Measurements from ENCODE around the gene SLC25A15.
"Not testable (repeated sequence)": the region's sequence is repeated elsewhere in the genome, so short reads cannot be mapped to it uniquely, and the experiment has no call there.

Gene SLC25A15

GRCh38 chr13:40782971-40783370 is 6.4 kb upstream of the SLC25A15 start:
- not testable (repeated sequence) for DNase-seq

- no peak for DNase-seq
Measured at GRCh38 chr13:40784540-40784939, 4.9 kb upstream of the SLC25A15 start.

GRCh38 chr13:40786568-40786996 is 2.8 kb upstream of the SLC25A15 start:
- no peak for DNase-seq

DNA sequence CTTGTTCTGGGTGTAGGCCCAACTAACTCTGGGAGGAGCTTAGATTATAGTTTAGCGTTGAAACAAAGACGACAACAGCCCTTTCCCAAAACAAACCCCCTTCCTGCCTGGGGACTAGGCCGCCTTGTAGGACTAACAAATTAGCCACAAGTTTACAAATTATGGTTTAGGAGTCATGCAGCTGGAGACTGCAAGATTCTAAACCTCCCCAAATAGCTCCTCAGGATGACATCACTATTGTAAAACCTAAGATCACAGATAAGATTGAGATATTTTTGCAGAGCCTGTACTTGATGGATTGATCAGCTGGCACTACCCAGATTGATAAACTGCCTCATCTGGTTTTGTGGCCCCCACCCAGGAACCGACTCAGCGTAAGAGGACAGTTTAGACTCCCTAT is 2.3 kb upstream of the SLC25A15 start:
- no peak for DNase-seq

DNA sequence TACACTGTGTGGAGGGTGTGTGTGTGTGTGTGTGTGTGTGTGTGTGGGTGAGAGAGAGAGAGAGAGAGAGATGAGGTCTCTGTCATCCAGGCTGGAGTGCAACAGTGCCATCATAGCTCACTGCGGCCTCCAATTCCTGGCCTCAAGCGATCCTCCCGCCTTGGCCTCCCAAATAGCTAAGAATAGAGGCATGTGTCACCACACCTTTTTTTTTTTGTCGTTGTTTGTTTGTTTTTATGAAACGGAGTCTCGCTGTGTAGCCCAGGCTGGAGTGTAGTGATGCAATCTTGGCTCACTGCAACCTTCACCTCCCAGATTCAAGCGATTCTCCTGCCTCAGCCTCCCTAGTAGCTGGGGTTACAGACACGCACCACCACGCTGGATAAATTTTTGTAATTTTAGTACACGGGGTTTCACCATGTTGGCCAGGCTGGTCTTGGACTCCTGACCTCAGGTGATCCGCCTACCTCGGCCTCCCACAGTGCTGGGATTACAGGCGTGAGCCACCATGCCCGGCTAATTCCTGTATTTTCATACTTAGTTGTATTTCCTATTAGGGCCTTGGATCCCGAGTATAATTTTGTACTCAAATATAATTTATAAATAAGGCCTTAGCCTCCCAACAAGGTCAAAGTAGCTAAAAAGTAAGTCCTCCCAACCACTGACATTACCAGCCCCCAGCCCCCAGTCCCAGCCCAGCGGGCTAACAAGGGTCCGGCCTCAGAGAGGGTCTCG is 704 bp upstream of the SLC25A15 start:
- not testable (repeated sequence) for DNase-seq

GRCh38 chr13:40790154-40790616 is 774 bp downstream of the SLC25A15 start:
- DNase-seq = no peak

- no peak for DNase-seq
Measured at GRCh38 chr13:40792284-40793051, 3.1 kb downstream of the SLC25A15 start.

GRCh38 chr13:40793339-40793738 is 3.9 kb downstream of the SLC25A15 start:
- no peak for DNase-seq

- DNase-seq = no peak
Measured at GRCh38 chr13:40794414-40795368, 5.3 kb downstream of the SLC25A15 start.

- no peak for DNase-seq
Measured at GRCh38 chr13:40796649-40797048, 7.2 kb downstream of the SLC25A15 start.

DNA sequence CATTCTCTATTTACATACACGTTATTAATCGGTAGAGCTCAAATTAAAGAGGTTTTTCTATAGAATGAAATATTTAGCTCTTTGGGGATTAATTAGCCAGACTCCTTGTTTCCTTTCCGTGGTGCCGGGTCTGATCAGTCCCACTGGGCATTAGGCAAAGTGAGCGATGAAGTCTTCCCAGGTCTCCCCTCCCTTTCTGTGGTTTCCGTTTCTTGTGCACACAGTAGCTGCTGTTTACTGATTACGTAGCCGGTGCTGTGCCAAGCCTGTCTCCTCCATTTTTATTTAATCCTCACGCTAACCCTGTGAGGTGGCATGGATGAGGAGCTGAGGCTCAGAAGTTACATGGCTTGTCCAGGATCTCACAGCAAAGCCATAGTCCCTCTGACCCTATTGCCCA is 9.0 kb downstream of the SLC25A15 start:
- DNase-seq = no peak

GRCh38 chr13:40799508-40799907 is 10.1 kb downstream of the SLC25A15 start:
- no peak for DNase-seq

DNA sequence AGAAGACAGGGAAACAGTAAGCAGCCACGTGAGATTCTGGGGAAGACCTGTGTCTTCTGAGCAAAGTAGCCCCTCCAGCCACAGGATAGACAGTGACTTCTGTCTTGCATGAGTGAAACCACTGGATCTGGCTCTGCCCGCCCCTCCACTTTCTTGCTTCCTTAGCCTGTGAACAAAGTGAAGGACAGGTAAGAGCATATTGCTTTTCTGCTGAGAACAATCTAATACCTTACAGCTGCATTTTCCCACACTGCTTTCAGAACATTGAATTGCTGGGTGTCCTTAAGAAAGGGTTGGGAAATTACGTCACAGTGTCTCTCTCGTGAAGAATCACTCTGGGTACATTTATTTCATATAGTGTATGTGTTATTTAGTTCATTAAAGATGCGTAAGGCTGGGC is 11.1 kb downstream of the SLC25A15 start:
- no peak for DNase-seq

GRCh38 chr13:40801255-40802217 is 12.1 kb downstream of the SLC25A15 start:
- no peak for DNase-seq

DNA sequence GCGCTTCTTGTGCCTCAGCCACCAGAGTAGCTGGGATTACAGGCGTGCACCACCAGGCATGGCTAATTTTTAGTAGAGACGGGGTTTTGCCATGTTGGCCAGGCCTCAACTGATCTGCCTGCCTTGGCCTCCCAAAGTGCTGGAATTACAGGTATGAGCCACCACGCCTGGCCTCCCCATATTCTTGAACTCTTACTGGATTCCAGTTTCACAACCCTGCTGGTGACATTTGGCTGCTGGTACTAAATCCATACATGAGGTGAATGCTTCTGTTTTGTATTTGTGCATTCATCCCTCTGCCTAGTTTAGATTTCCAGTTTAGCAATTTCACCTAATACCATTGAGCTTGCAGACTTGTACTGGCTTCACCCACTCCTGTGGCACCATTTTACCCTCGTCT is 13.9 kb downstream of the SLC25A15 start:
- no peak for DNase-seq

DNA sequence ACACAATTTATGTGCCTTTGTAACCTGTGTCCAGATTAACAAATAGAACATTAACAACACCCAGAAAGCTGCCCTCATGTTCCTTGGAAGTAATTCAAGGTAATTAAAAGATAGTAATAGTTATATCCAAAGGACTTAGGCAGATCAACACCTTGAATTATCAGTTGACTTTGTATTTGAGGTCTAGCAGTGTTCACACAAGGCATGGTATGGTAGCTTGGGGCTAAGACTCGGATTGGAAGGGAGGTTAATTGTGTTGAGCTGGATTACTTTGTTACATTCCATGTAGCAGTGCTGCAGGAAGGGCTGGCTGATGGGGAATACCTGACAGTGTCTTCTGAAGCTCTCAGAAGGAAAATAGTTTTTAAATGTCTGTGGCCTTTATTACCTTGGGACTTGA is 16.8 kb downstream of the SLC25A15 start:
- no peak for DNase-seq

DNA sequence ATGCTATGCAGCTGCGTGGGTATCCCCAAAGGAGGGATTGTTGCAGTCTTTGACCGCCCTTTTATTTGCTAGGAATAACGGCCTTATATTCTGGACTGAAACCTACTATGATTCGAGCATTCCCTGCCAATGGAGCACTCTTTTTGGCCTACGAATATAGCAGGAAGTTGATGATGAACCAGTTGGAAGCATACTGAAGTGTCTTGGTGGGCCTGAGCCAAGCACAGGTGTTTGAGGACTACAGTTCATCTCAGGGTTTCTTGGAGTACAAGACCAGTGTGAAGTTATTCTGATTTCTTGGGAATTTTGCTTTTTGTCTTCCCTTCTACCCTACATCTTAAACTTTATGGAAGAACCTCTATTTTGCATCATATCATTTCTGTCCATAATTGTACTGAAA is 20.1 kb downstream of the SLC25A15 start:
- no peak for DNase-seq

DNA sequence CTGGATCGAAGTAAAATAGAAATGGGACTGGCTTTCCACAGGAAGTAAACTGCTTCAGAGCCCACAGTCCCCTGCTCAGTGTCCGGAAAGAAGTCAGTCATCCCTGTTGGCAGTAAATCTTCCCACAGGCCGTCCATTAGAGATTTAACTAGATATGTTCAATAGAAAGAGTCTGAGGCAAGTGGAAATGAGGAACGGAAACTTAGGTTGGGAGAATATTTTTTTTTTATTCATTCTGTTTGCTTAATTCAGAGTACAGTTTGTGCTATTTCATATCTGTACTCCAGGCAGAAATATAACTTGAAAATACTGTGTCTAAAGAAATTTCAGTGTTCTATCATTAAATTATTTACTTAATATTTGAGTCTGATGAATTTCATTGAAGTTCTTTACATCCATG is 22.7 kb downstream of the SLC25A15 start:
- no peak for DNase-seq

GRCh38 chr13:40812724-40813445 is 23.5 kb downstream of the SLC25A15 start:
- DNase-seq = no peak

GRCh38 chr13:40813667-40814454 is 24.4 kb downstream of the SLC25A15 start:
- DNase-seq = no peak

All from activated gamma-delta T cell treated with Interleukin-2 at 50 U/mL for 16 hours (primary cell).